Stimulated activated CD4-positive, alpha-beta T cell treated with anti-CD3 and anti-CD28 coated beads, TNF-alpha, amount 100 ng/mL, for 24 hours (primary cell): ENCODE data around the gene TNRC6C.
"Not testable (repeated sequence)": the region's sequence is repeated elsewhere in the genome, so short reads cannot be mapped to it uniquely, and the experiment has no call there.

Experiments
- DNase-seq, 3 experiments: peaks; one replicate each; pipeline ENCODE4 v3.0.0-alpha.2; 2020; ENCODE audit warnings: low read depth in 3 of 3

The TNRC6C gene

GRCh38 chr17:78135858-78136500 is 177.5 kb downstream of the TNRC6C start:
- DNase-seq, result no peak

DNA sequence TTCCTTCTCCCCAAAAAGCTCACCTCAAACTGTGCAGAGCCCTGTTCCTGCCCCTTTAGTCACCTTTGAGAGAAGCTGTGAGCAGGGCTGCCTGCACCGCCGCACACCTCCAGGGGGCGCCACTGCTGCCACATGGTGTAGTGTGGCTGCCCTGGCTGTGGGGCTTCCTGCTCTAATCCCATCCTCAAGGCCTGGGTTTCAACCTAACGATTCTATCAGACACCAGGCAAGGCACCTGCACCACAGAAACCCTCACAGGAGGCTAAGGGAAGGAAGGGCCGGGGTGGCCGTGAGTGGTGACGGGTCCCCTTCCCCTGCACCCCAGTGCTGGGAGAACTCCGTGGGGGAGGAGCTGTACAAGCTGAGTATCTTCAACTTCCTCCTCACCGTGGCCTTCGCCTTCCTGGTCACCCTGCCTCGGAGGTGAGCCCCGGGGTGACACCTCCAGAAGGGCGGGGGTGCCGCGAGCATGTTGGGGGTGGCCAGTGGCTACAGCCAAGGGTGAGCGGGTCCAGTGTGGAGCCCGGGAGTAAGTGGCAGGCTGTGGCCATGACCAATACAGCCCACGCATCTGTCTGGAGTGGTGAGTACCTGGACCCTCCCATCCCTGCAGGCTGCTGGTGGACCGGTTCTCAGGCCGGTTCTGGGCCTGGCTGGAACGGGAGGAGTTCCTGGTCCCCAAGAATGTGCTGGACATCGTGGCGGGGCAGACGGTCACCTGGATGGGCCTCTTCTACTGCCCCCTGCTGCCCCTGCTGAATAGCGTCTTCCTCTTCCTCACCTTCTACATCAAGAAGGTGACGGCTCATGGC is 179.1 kb downstream of the TNRC6C start:
- DNase-seq, result no peak

GRCh38 chr17:78138204-78139060 is 179.9 kb downstream of the TNRC6C start:
- DNase-seq, result no peak

DNA sequence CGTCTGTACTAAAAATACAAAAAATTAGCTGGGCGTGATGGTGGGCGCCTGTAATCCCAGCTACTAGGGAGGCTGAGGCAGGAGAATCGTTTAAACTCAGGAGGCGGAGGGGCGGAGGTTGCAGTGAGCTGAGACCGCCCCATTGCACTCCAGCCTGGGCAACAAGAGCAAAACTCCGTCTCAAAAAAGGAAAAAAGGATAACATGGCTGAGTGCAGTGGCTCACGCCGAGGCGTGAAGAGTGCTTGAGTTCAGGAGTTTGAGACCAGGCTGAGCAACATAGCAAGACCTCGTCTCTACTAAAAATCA is 181.3 kb downstream of the TNRC6C start:
- not testable (repeated sequence) for DNase-seq

- DNase-seq, result peak; percentile 79 to 97 (median 88)
These were observed 181.9 kb downstream of the TNRC6C start for GRCh38 chr17:78140169-78141051.

GRCh38 chr17:78141437-78142118 is 183.1 kb downstream of the TNRC6C start:
- no peak for DNase-seq

GRCh38 chr17:78142119-78142861 is 183.8 kb downstream of the TNRC6C start:
- no peak for DNase-seq

DNA sequence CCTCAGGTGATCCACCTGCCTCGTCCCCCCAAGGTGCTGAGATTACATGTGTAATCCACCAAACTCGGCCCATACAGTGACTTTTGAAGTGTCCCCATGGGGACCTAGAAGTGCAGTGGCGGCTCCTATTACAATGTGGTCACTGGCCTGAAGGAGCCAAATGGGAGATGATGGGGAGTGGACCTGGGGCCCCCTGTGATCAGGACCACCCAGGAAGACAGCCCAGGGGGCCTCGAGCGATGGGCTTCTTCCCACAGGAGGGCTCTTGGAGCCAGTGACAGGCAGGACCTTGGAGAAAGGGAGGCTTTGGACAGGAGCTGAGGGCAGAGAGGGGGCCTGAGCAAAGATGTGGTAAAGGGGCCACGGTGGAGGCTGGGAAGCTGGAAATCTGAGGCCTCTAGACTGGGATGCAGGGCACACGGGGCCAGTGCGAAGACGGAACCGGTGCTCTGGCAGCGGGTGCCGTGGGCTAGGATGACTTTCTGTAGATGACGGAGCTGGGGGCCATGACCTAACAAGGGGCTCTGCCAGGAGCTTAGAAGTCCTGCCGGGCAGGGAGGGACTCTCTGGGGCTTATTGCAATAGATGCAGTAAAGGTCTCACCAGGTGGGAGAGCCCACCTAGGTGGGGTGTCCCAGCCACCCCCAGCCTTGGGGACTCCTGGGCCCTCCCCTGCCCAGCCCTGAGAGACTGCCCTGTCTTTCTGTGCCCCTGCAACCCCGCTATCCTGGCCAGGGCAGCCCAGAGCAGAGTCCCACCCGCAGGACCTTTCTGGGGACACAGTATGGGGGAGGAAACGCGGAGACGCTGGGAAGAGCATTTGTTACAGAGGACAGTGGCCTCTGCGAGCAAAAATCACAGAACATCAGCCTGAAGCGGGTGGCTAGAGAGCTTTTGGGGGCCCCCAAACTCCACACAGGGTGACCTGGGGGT is 185.0 kb downstream of the TNRC6C start:
- DNase-seq, result no peak

DNA sequence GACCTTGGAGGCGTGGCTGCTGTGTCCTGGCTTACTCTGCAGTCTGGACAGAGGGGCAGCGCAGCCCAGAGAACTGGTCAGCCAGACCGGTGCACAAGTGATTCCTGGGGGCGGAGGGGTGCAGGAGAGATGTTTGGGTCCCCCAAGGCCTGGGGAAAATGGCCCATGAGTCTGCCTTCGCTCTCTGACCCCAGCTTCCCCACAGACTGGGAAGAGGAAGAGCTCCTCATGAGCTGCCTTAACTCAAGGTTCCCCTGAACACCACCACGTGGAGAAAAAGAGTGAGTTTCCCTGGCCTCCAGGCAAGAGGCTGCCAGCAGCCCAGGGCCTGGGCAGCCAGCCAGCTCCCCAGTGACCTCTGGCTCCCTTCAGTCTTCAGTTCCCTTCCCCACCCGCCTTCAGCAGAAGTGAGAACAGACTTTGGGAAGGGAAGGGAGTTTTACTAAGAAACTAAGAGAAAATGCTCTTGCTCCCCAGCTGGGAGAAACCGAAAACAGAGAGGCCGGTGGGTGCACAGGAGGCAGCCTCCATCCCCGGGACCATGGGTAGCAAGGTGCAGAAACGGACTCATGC is 185.7 kb downstream of the TNRC6C start:
- DNase-seq, result no peak

DNA sequence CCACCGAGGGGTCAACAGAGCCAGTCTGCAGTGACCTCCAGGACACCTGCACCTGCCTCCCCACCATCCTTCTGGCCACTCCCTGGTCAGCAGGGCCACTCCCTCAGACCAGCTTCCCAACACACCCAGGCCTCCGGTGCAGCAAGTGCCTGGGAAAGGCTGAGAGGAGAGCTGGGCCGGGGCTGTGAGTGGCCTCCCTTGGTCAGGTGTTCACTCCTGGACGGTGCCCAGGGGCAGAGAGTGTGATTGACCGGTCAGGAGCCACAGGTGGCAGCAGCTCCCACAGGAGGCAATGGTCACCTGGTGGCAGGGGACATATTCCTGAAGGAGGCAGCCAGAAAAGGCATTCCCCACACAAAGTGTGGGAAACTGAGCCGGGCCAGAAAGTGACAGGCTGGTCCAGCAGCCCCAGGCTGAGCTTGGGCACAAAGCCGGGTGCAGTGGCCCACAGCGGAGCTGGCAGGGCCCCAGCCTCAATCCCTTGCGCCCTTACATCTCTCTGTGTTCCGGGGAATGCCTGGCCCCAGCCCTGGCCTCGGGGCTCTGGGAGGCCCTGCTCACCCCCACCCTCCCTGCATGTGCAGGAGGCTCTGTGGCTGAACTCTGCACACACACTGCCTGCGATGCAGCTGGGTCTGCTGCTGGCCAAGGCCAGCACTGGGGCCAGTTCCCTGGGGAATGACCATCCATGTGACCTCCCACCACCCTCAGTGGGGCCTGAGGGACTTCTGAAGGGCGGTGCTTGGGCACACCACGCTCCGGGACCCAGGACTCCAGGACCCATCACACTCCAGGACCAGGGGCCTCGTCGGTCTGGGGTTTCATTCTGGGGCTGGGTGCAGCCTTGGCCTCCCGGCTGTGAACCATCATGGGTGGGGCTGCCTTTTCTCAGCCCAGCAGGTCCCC is 186.5 kb downstream of the TNRC6C start:
- DNase-seq, result no peak

DNA sequence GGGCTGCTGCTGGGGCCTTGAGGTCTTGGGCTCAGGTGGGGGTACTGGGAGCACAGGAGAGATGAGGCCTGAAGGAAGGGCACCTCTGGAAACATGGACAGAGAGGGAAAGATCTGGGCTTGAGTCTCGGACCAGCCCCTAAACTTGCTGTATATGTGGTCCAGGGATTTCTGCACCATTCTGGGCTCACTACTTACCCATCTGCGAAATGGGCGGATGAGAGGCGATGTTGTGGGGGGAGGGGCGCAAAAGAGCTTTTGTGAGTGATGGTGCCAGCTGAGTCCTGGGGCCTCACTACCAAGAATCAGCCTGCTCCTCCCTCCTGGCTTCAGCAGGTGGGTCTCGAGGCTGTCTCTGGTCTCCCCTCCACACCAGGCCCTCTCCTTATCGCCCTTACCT is 188.0 kb downstream of the TNRC6C start:
- DNase-seq, result no peak

- no peak for DNase-seq
These were observed 188.4 kb downstream of the TNRC6C start for GRCh38 chr17:78146881-78147280.

- DNase-seq, result no peak
These were observed 189.0 kb downstream of the TNRC6C start for GRCh38 chr17:78147315-78147998.

DNA sequence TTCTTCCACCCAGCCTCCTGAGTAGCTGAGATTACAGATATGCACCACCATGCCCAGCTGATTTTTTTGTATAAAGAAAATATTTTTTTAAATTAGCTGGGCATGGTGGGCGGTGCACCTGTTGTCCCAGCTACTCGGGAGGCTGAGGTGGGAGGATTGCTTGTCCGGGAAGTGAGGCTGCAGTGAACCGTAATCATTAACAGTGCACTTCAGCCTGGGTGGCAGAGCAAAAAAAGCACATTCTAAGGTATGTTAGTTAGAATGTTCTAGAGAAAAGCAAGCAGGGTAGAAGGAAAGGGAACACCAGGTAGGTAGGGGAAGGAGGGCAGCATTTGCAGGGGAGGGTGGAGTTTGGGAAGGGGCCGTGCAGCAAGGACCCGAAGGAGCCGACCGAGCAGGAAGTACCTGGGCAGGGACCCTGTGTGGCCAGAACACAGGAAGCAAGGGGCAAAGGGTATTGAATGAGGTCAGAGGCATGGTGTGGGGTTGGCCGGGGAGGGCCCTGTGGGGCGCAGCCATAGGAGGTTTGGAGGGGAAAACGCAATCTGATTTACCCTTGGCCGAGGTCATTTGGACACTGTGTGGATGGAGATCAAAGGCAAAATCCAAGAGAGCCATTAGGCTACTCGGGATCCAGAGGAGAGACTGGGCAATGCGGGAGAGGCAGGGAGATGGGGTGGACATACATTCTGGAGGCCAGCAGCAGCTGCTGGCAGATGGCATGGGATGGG is 189.9 kb downstream of the TNRC6C start:
- no peak for DNase-seq

DNA sequence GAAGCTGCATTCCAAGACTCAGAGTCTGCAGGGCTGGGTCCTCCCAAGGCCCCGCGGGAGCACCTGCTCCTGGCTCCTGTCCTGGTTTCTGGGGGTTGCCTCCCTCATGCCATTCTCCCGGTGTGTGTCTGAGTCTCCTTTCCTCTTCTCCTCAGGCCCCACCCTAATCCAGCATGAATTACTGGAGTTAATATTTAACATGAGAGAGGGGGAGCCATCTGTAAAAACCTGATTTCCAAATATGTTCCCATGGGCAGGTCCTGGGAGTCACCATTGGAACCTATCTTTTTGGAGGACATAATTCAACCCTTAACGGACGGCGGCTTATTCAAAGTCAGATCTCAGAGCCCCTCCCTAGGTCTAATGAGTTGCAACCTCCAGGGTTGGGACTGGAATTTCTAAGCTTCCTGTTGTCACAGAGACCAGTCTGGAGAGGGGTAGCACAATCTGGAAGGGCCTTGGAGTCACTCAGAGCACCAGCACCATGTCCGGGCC is 193.1 kb downstream of the TNRC6C start:
- no peak for DNase-seq
